Breast epithelium (tissue), 4 donors: ENCODE data around the gene RPS6KA3. TPM values are rescaled to one million over a fixed set of nuclear protein-coding genes. Genes with fewer than 3 reads are reported as not detected.

Experiments used
- DNase-seq, 2 donors: peaks; one replicate each; pipeline ENCODE4 v3.0.0-alpha.2; 2019; ENCODE audit warnings: low spot score in 2 of 2
- H3K27ac ChIP-seq, 2 donors: fragments of 200-600 bp; sonication (generic) in 1 of 2; one replicate each; pipeline ENCODE4 v1.5.1; 2016 to 2019; ENCODE audit warnings: mild to moderate bottlenecking in 1 of 2
- H3K27me3 ChIP-seq, 2 donors: fragments of 200-600 bp; sonication (generic) in 1 of 2; one replicate each; pipeline versions ENCODE4 v1.5.1 to v1.6.0; 2017 to 2019; ENCODE audit warnings: control low read depth in 1 of 2, mild to moderate bottlenecking in 1 of 2
- H3K36me3 ChIP-seq: fragments of 200-600 bp; one replicate; pipeline ENCODE4 v1.5.1; 2019
- H3K4me1 ChIP-seq, 2 donors: fragments of 200-600 bp; sonication (generic); one replicate each; pipeline ENCODE4 v1.5.1; 2016 to 2019; ENCODE audit warnings: control low read depth in 1 of 2
- H3K4me3 ChIP-seq, 3 donors: fragments of 200-600 bp; sonication (generic); 1 replicate in 2 of 3; 2 replicates in 1 of 3; pipeline ENCODE4 v1.5.1; 2016 to 2019; ENCODE audit warnings: mild to moderate bottlenecking in 3 of 3, moderate library complexity in 2 of 3
- H3K9me3 ChIP-seq, 2 donors: fragments of 200-600 bp; sonication (generic) in 1 of 2; one replicate each; pipeline ENCODE4 v1.5.1; 2016 to 2019; ENCODE audit warnings: control low read depth in 1 of 2
- CTCF ChIP-seq, 3 donors: fragments of 450-650 bp; IDR thresholded peaks; one replicate each; pipeline ENCODE4 v1.5.1; 2016 to 2017; ENCODE audit warnings: antibody characterized with exemption in 3 of 3, mild to moderate bottlenecking in 3 of 3, moderate library complexity in 3 of 3
- POLR2A ChIP-seq: fragments of 450-650 bp; IDR thresholded peaks from one replicate; pipeline ENCODE4 v1.6.1; 2016; ENCODE audit warnings: antibody characterized with exemption, mild to moderate bottlenecking, moderate library complexity
- POLR2AphosphoS5 ChIP-seq, 3 donors: sonication (generic); formaldehyde crosslinking; IDR thresholded peaks; one replicate each; pipeline ENCODE4 v1.6.1; 2017; ENCODE audit warnings: antibody characterized with exemption in 3 of 3
- intact Hi-C: fragments of 100-400 bp; cut with DNase I; formaldehyde crosslinking; loops from one replicate; pipeline ENCODE4 v1.15.1; 2023; ENCODE audit warnings: low total_unique reads
- total RNA-seq, 3 donors: library from RNA; depleted of rRNA; stranded (reverse); fragments of >200 nt; gene quantifications; one replicate each; pipeline ENCODE4 v1.1.0, GENCODE V29; 2016

RPS6KA3 gene
- total RNA-seq, 3 donors from 2014 or later: 35.7 to 41.0 (median 37.0) TPM

DNA sequence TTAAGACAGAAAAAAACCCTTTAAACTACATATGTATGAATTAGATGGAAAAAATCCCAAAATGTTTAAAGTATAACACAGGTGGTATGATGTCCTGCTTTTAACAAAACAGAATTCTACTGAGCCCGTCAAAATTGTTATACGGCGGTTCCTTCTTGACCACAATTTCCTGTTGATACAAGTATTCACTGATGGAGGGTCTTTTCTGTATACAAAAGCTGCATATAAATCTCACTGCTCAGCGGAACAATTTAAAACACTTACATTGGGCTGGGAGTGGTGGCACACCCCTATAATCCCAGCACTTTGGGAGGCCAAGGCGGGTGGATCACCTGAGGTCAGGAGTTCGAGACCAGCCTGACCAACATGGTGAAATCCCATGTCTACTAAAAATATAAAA lies 62.4 kb downstream of the RPS6KA3 start:
- intact Hi-C loops: no loop called here
- no peaks in the 10 kb centered on the region for H3K9me3 ChIP-seq
- H3K36me3 ChIP-seq: no peaks in the 10 kb centered on the region

GRCh38 chrX:20197641-20198210 lies 69.0 kb downstream of the RPS6KA3 start:
- H3K9me3 ChIP-seq: no peaks in the 10 kb centered on the region
- no peak overlapping the region for H3K27ac ChIP-seq
- no peak for DNase-seq
- peaks cover 0 to 5% of the 10 kb centered on the region in 2 donors for H3K27me3 ChIP-seq
- TF ChIP-seq CTCF (IDR thresholded peaks at IDR 0.05): no peak
- H3K36me3 ChIP-seq: no peaks in the 10 kb centered on the region
- intact Hi-C loops: no loop called here
- no peak overlapping the region for H3K4me3 ChIP-seq
- H3K4me1 ChIP-seq: no peaks in the 10 kb centered on the region

More for the DNA sequence above, 62.4 kb downstream of the RPS6KA3 start:
- peaks cover 0 to 19% of the 10 kb centered on the region in 2 donors for H3K27me3 ChIP-seq
- no peak for TF ChIP-seq POLR2A
- no peak for TF ChIP-seq POLR2AphosphoS5 (IDR thresholded peaks at IDR 0.05)
- no peak overlapping the region for H3K4me3 ChIP-seq
- H3K4me1 ChIP-seq: no peaks in the 10 kb centered on the region
- no peak for DNase-seq
- no peak overlapping the region for H3K27ac ChIP-seq

GRCh38 chrX:20189171-20189570 lies 77.5 kb downstream of the RPS6KA3 start:
- Histone ChIP-seq H3K4me1 (no peaks in the 10 kb centered on the region), H3K9me3 (no peaks in the 10 kb centered on the region), H3K36me3 (no peaks in the 10 kb centered on the region), H3K27me3 (peaks cover 0 to 17% of the 10 kb centered on the region in 2 donors), H3K4me3 (no peak overlapping the region), H3K27ac (no peak overlapping the region)
- intact Hi-C loops: no loop called here
- TF ChIP-seq CTCF (IDR thresholded peaks at IDR 0.05) (no peak), POLR2AphosphoS5 (IDR thresholded peaks at IDR 0.05) (no peak), POLR2A (no peak)
- no peak for DNase-seq

DNA sequence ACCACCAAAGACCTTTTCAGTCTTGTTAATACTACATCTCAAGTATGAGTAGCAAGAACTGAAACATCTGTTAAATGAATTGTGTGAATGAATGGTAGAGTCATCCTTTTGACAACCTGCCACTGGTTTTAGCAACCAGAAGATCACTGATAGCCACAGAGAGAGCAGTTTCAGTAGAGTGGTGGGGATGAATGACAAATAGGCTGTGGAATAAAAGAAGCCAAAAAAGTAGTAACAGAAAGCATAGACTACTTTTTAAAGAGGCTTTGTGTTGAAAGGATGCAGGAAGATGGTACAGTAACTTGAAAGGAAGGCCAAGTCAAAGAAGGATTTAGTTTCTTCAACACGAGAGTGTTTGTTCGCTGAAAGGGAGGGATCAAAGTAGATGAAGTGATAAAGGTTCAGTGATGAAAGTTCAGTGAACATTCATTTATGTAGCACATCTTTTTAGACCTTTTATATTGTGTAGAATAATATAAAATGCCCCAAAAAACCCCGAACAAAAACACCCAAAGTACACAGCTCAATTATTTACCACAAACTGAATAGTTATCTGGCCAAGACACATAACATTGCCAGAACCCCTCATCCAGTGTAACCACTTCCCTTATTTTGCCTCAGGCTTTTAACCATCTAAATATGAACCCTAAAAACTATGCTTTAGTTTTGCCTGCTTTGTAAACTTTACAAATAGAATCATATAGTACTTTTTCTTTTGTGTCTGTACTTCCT lies 84.9 kb downstream of the RPS6KA3 start:
- intact Hi-C loops: no loop called here
- H3K4me3 ChIP-seq: no peak overlapping the region
- H3K36me3 ChIP-seq: no peaks in the 10 kb centered on the region
- H3K9me3 ChIP-seq: no peaks in the 10 kb centered on the region
- no peak overlapping the region for H3K27ac ChIP-seq
- peaks cover 0 to 14% of the 10 kb centered on the region in 2 donors for H3K27me3 ChIP-seq
- DNase-seq: no peak
- H3K4me1 ChIP-seq: no peaks in the 10 kb centered on the region
- TF ChIP-seq CTCF (IDR thresholded peaks at IDR 0.05) (no peak), POLR2A (no peak), POLR2AphosphoS5 (IDR thresholded peaks at IDR 0.05) (no peak)

GRCh38 chrX:20177093-20177492 lies 89.6 kb downstream of the RPS6KA3 start:
- Histone ChIP-seq H3K36me3 (no peaks in the 10 kb centered on the region), H3K27ac (no peak overlapping the region), H3K9me3 (no peaks in the 10 kb centered on the region), H3K4me1 (no peaks in the 10 kb centered on the region), H3K27me3 (peaks cover 0 to 5% of the 10 kb centered on the region in 2 donors), H3K4me3 (no peak overlapping the region)
- no peak for DNase-seq
- TF ChIP-seq POLR2AphosphoS5 (IDR thresholded peaks at IDR 0.05) (no peak), POLR2A (no peak), CTCF (IDR thresholded peaks at IDR 0.05) (no peak)
- intact Hi-C loops: no loop called here
